Endothelial cell of umbilical vein (primary cell): Measurements from ENCODE around the gene SH3BP5.

Experiments
- CTCF ChIP-seq, 2 donors: IDR thresholded peaks; 1 replicate in 1 of 2; 2 replicates in 1 of 2; pipeline ENCODE4 v1.5.1; 2011; ENCODE audit warnings: low read length in 2 of 2, mild to moderate bottlenecking in 2 of 2, moderate library complexity in 2 of 2, control low read depth in 1 of 2, inconsistent platforms in 1 of 2, low read depth in 1 of 2; ENCODE audit not compliant: insufficient read depth in 1 of 2; ENCODE audit errors: extremely low read depth in 1 of 2
- EZH2 ChIP-seq: IDR thresholded peaks from 2 replicates; pipeline ENCODE4 v1.6.1; 2012; ENCODE audit warnings: borderline replicate concordance, low read depth, mild to moderate bottlenecking, moderate library complexity, low read length, inconsistent platforms; ENCODE audit not compliant: severe bottlenecking
- FOS ChIP-seq: IDR thresholded peaks from 2 replicates; pipeline ENCODE4 v1.6.1; 2011; ENCODE audit warnings: mild to moderate bottlenecking, low read length, moderate library complexity, borderline replicate concordance; ENCODE audit not compliant: insufficient read depth
- GATA2 ChIP-seq: IDR thresholded peaks from 2 replicates; pipeline ENCODE4 v1.7.0; 2011; ENCODE audit warnings: low read depth, mild to moderate bottlenecking, moderate library complexity, mixed read lengths, low read length; ENCODE audit not compliant: insufficient read length, insufficient read depth
- JUN ChIP-seq: IDR thresholded peaks from 2 replicates; pipeline ENCODE4 v1.6.1; 2011; ENCODE audit warnings: borderline replicate concordance, low read depth; ENCODE audit not compliant: insufficient read length, insufficient read depth
- MYC ChIP-seq: IDR thresholded peaks from one replicate; pipeline ENCODE4 v1.6.1; 2011; ENCODE audit warnings: mild to moderate bottlenecking, low read depth, low read length
- POLR2A ChIP-seq: IDR thresholded peaks from 2 replicates; pipeline ENCODE4 v1.6.1; 2012; ENCODE audit warnings: low read depth, mild to moderate bottlenecking, control low read depth, low read length
- POLR2AphosphoS5 ChIP-seq: IDR thresholded peaks from 2 replicates; pipeline ENCODE4 v1.6.1; 2012; ENCODE audit warnings: low read depth, mild to moderate bottlenecking, control low read depth, low read length, moderate library complexity; ENCODE audit not compliant: insufficient read depth
- TF ChIP-seq, protein P1 (sequence below): IDR thresholded peaks from 2 replicates; pipeline ENCODE4 v1.6.1; 2011; ENCODE audit not compliant: insufficient read depth, insufficient read length

DNA sequence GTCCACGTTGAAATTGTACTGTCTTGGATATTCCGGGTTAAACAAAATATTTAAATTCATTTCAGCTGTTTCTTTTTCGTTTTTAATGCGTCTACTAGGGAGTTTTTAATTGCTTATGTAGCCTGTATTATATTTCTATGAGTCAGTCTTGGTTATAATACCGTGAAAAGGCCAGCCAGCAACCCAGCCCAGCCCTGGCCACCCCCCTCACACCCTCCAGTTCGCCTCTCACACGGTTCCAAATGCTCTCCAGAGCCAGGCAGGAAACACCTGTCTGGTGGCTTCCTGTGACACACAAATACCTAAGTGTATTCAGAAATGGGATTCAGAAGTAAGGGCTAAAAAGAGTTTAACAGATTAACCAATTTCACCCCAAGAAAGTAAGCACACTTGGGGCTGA, 4.4 kb downstream of the SH3BP5 start:
- TF ChIP-seq, protein P1, sequence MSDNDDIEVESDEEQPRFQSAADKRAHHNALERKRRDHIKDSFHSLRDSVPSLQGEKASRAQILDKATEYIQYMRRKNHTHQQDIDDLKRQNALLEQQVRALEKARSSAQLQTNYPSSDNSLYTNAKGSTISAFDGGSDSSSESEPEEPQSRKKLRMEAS = no peak
- TF ChIP-seq POLR2AphosphoS5 (peak; percentile 67), CTCF (IDR thresholded peaks at IDR 0.05; ENCODE audit: extremely low read depth in 1 of 2, insufficient read depth in 1 of 2, low read depth in 1 of 2, low read length in 2 of 2) (no peak), EZH2 (no peak), GATA2 (peak; percentile 15), POLR2A (peak; percentile 32), FOS (peak; percentile 57), JUN (peak; percentile 36), MYC (no peak)
